PFSK-1 (cell line): ENCODE data around the gene EIF4E1B.

Experiments used
- FOXP2 ChIP-seq: optimal IDR thresholded peaks from 2 replicates; pipeline ENCODE3; 2011; ENCODE audit warnings: borderline replicate concordance, control low read depth, inconsistent platforms; ENCODE audit not compliant: insufficient read depth; ENCODE audit errors: extremely low read length, extremely low read depth
- POLR2AphosphoS5 ChIP-seq: IDR thresholded peaks from 2 replicates; pipeline ENCODE4 v1.6.1; 2012; ENCODE audit warnings: low read depth, mild to moderate bottlenecking, control low read depth, low read length, moderate library complexity
- SIN3A ChIP-seq: IDR thresholded peaks from 2 replicates; pipeline ENCODE4 v1.6.1; 2012; ENCODE audit warnings: mild to moderate bottlenecking, low read length, moderate library complexity, borderline replicate concordance; ENCODE audit not compliant: insufficient read depth
- TAF1 ChIP-seq: IDR thresholded peaks from 2 replicates; pipeline ENCODE4 v1.6.1; 2012; ENCODE audit warnings: low read length, control low read depth, borderline replicate concordance; ENCODE audit not compliant: insufficient read depth
- TF ChIP-seq, protein P1 (sequence below), 2 experiments: IDR thresholded peaks; 2 replicates each; pipeline versions ENCODE4 v1.6.1 to v1.8.0; 2011 to 2012; ENCODE audit warnings: low read depth in 2 of 2, low read length in 2 of 2, control low read depth in 1 of 2, inconsistent platforms in 1 of 2, mild to moderate bottlenecking in 1 of 2, moderate library complexity in 1 of 2; ENCODE audit not compliant: insufficient read depth in 1 of 2

The EIF4E1B gene

DNA sequence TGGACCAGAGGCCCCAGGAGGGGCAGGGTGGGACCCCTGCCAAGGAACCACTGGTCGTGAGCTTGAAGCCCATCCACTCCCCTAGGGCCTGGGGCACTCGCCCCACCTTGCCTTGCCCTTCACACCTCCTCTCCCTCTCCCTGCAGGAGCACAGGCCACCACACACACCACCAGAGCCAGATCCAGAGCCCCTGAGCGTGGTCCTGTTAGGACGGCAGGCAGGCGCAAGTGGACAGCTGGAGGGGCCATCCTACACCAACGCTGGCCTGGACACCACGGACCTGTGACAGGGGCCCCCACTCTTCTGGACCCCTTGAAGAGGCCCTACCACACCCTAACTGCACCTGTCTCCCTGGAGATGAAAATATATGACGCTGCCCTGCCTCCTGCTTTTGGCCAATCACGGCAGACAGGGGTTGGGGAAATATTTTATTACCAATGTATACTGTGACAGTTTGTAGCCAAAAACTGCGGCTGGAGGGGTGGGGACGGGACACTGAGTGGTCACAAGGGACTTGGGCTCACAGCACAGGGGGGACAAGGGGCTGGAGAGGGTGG is 35.0 kb upstream of the EIF4E1B start:
- TF ChIP-seq TAF1 (no peak), SIN3A (no peak), POLR2AphosphoS5 (no peak), FOXP2 (no peak)
- TF ChIP-seq, protein P1, sequence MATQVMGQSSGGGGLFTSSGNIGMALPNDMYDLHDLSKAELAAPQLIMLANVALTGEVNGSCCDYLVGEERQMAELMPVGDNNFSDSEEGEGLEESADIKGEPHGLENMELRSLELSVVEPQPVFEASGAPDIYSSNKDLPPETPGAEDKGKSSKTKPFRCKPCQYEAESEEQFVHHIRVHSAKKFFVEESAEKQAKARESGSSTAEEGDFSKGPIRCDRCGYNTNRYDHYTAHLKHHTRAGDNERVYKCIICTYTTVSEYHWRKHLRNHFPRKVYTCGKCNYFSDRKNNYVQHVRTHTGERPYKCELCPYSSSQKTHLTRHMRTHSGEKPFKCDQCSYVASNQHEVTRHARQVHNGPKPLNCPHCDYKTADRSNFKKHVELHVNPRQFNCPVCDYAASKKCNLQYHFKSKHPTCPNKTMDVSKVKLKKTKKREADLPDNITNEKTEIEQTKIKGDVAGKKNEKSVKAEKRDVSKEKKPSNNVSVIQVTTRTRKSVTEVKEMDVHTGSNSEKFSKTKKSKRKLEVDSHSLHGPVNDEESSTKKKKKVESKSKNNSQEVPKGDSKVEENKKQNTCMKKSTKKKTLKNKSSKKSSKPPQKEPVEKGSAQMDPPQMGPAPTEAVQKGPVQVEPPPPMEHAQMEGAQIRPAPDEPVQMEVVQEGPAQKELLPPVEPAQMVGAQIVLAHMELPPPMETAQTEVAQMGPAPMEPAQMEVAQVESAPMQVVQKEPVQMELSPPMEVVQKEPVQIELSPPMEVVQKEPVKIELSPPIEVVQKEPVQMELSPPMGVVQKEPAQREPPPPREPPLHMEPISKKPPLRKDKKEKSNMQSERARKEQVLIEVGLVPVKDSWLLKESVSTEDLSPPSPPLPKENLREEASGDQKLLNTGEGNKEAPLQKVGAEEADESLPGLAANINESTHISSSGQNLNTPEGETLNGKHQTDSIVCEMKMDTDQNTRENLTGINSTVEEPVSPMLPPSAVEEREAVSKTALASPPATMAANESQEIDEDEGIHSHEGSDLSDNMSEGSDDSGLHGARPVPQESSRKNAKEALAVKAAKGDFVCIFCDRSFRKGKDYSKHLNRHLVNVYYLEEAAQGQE (IDR thresholded peaks at IDR 0.05; ENCODE audit: insufficient read depth in 1 of 2, low read depth in 2 of 2, low read length in 2 of 2) = no peak

DNA sequence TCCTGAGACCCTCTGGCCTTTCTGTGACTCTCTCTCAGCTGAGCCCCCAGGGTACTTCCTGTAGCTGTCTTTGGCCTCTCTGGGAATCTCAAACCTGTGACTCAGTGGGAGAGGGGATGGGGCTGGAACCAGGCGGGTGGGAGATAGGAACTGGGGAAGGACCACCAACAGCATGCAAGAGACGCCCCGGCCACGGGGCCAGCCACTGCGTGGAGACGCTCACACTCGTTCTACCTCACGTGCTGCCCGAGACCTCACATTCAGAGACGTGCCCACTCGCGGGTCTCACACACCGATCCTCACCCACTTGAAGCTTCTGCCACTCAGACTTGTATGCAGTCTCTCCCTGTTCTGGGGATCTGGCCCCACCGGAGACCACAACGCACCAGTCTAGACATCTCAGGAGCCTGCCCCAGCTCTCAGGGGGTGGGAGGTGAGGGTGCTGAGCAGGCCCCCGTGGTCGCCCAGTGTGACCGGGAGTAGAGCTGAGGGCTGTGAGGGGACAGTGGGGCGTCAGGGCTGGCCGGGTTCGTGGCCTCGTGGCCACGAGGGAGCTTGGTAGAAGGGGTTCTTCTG is 34.3 kb upstream of the EIF4E1B start:
- no peak for TF ChIP-seq SIN3A
- TF ChIP-seq FOXP2 = no peak
- no peak for TF ChIP-seq TAF1
- TF ChIP-seq, protein P1 (IDR thresholded peaks at IDR 0.05; ENCODE audit: insufficient read depth in 1 of 2, low read depth in 2 of 2, low read length in 2 of 2) = no peak
- TF ChIP-seq POLR2AphosphoS5 = no peak

DNA sequence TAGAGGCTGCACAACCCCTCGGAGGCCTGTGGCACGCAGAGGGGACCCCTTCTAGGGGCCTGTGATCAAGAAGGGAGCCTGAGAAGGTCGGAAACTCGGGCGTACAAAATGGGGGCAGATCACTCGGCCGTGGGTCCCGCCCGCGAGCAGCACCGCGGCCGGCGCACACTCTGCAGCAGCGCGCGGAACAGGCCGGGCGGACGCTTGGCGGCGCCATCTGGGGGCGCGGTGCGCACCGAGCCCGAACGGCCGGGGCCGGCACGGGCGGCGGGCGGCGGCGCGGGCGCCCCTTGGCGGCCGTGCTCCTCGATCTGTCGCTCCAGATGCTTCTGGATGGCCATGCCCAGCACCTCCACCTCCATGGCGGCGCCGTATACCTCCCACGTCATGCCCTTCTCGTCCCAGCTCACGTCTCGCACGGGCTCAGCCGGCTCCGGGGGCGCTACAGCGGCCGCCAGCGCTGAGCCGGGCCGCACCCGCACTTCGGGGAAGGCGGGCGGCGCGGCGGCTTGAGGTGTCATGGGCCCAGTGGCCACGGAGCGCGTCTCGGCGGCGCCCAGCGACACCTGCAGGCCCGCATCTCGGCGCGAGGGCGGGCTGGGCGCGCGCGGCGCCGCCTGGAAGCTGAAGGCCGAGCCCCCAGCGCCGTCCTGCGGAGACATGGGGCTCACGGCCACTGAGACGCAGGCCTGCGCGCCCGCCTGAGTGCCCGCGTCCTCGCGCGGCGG is 33.6 kb upstream of the EIF4E1B start:
- no peak for TF ChIP-seq POLR2AphosphoS5
- no peak for TF ChIP-seq TAF1
- no peak for TF ChIP-seq FOXP2
- TF ChIP-seq SIN3A = no peak
- TF ChIP-seq, protein P1 (IDR thresholded peaks at IDR 0.05; ENCODE audit: insufficient read depth in 1 of 2, low read depth in 2 of 2, low read length in 2 of 2) = no peak

DNA sequence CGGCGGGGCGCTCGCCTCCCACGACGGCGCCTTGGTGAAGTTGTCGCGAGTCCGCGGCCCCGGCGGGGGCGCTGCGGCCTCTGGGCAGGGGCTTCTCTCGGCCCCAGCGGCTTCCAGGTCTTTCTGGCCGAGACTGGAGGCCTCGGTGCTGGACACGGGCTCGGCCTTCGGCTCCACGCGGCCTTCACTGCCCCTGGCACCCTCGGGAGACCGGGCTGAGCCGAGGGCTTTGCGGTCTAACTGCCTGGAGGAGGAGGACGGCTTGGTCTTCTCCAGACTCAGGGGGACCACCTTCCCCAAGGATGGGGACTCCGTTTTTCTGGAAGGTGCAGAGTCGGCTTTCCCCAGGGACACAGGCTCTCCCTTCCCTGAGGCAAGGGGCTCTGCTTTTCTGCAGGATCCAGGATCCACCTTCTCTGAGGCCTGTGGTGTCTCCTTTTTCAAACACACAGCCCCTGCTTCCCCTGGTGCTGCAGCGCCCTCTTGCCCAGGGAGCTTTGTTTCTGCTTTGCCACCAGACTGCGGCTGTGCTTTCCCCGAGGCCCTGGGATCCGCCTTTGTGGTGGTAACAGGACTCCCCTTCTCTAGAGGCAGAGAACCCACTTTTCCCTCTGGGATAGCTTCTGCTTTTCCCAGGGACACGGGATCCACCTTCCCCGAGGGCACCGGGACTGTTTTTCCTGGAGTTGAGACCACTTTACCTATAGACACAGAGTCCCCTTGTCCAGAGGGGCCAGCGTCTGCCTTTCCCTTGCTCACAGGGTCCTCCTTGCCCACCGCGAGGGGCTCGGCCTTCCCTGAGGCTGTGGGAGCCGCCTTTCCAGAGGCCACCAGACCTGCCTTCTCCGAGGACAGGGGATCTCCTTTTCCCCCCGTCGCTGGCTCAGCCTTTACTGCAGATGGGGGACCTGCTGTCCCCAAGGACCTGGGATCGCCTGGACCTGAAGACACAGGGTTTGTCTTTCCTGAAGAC is 32.8 kb upstream of the EIF4E1B start:
- TF ChIP-seq, protein P1 (IDR thresholded peaks at IDR 0.05; ENCODE audit: insufficient read depth in 1 of 2, low read depth in 2 of 2, low read length in 2 of 2) = no peak
- TF ChIP-seq POLR2AphosphoS5 (no peak), SIN3A (no peak), FOXP2 (no peak), TAF1 (no peak)
